ENCODE measurements around the gene PGAM2.

PGAM2 gene

GRCh38 chr7:44059219-44060090 is 5.9 kb downstream of the PGAM2 start:
- Histone ChIP-seq H3K4me1 (ENCODE audit: insufficient read depth, low read length) (peaks cover 3% of the 10 kb centered on the region; the same call in 1 of the 2 replicates), H3K27me3 (ENCODE audit: insufficient read depth, low read length) (no peaks in the 10 kb centered on the region), H3K36me3 (ENCODE audit: insufficient read depth, low read depth, low read length) (peaks cover 64% of the 10 kb centered on the region), H3K4me3 (ENCODE audit: low read length) (no peak overlapping the region), H3K9ac (ENCODE audit: low read depth, low read length) (no peak overlapping the region), H3K9me3 (ENCODE audit: insufficient read depth, low read depth, low read length) (no peaks in the 10 kb centered on the region), H3K27ac (ENCODE audit: low read length) (no peak overlapping the region)

- Histone ChIP-seq H3K27ac (ENCODE audit: low read length) (no peak overlapping the region), H3K9ac (ENCODE audit: low read depth, low read length) (no peak overlapping the region), H3K4me3 (ENCODE audit: low read length) (no peak overlapping the region), H3K4me1 (ENCODE audit: insufficient read depth, low read length) (no peaks in the 10 kb centered on the region; the same call in 1 of the 2 replicates), H3K27me3 (ENCODE audit: insufficient read depth, low read length) (no peaks in the 10 kb centered on the region), H3K9me3 (ENCODE audit: insufficient read depth, low read depth, low read length) (no peaks in the 10 kb centered on the region), H3K36me3 (ENCODE audit: insufficient read depth, low read depth, low read length) (peaks cover 64% of the 10 kb centered on the region)
Measured at GRCh38 chr7:44058759-44059218, 6.6 kb downstream of the PGAM2 start.

GRCh38 chr7:44057849-44058758 is 7.3 kb downstream of the PGAM2 start:
- no peak overlapping the region for H3K4me3 ChIP-seq (ENCODE audit: low read length)
- no peak overlapping the region for H3K9ac ChIP-seq (ENCODE audit: low read depth, low read length)
- no peaks in the 10 kb centered on the region for H3K9me3 ChIP-seq (ENCODE audit: insufficient read depth, low read depth, low read length)
- no peaks in the 10 kb centered on the region for H3K27me3 ChIP-seq (ENCODE audit: insufficient read depth, low read length)
- H3K36me3 ChIP-seq (ENCODE audit: insufficient read depth, low read depth, low read length) = peaks cover 68% of the 10 kb centered on the region
- H3K27ac ChIP-seq (ENCODE audit: low read length) = no peak overlapping the region
- no peaks in the 10 kb centered on the region for H3K4me1 ChIP-seq (ENCODE audit: insufficient read depth, low read length)

- Histone ChIP-seq H3K27me3 (ENCODE audit: insufficient read depth, low read length) (no peaks in the 10 kb centered on the region), H3K9me3 (ENCODE audit: insufficient read depth, low read depth, low read length) (no peaks in the 10 kb centered on the region), H3K4me3 (ENCODE audit: low read length) (no peak overlapping the region), H3K4me1 (ENCODE audit: insufficient read depth, low read length) (no peaks in the 10 kb centered on the region), H3K36me3 (ENCODE audit: insufficient read depth, low read depth, low read length) (peaks cover 74% of the 10 kb centered on the region), H3K9ac (ENCODE audit: low read depth, low read length) (no peak overlapping the region), H3K27ac (ENCODE audit: low read length) (no peak overlapping the region)
Measured at GRCh38 chr7:44057181-44057848, 8.1 kb downstream of the PGAM2 start.

- H3K9me3 ChIP-seq (ENCODE audit: insufficient read depth, low read depth, low read length) = no peaks in the 10 kb centered on the region
- no peaks in the 10 kb centered on the region for H3K4me1 ChIP-seq (ENCODE audit: insufficient read depth, low read length)
- peaks cover 74% of the 10 kb centered on the region for H3K36me3 ChIP-seq (ENCODE audit: insufficient read depth, low read depth, low read length)
- no peaks in the 10 kb centered on the region for H3K27me3 ChIP-seq (ENCODE audit: insufficient read depth, low read length)
- no peak overlapping the region for H3K4me3 ChIP-seq (ENCODE audit: low read length)
- H3K27ac ChIP-seq (ENCODE audit: low read length) = no peak overlapping the region
- H3K9ac ChIP-seq (ENCODE audit: low read depth, low read length) = no peak overlapping the region
Measured at GRCh38 chr7:44056681-44057080, 8.7 kb downstream of the PGAM2 start.

- H3K27ac ChIP-seq (ENCODE audit: low read length) = no peak overlapping the region
- no peaks in the 10 kb centered on the region for H3K27me3 ChIP-seq (ENCODE audit: insufficient read depth, low read length)
- H3K9me3 ChIP-seq (ENCODE audit: insufficient read depth, low read depth, low read length) = no peaks in the 10 kb centered on the region
- H3K36me3 ChIP-seq (ENCODE audit: insufficient read depth, low read depth, low read length) = peaks cover 59% of the 10 kb centered on the region
- no peak overlapping the region for H3K4me3 ChIP-seq (ENCODE audit: low read length)
- H3K9ac ChIP-seq (ENCODE audit: low read depth, low read length) = no peak overlapping the region
- no peaks in the 10 kb centered on the region for H3K4me1 ChIP-seq (ENCODE audit: insufficient read depth, low read length)
Measured at GRCh38 chr7:44052771-44053365, 12.5 kb downstream of the PGAM2 start.

GRCh38 chr7:44051611-44052220 is 13.7 kb downstream of the PGAM2 start:
- H3K4me3 ChIP-seq (ENCODE audit: low read length) = no peak overlapping the region
- H3K27me3 ChIP-seq (ENCODE audit: insufficient read depth, low read length) = no peaks in the 10 kb centered on the region
- H3K9me3 ChIP-seq (ENCODE audit: insufficient read depth, low read depth, low read length) = no peaks in the 10 kb centered on the region
- peaks cover 48% of the 10 kb centered on the region for H3K36me3 ChIP-seq (ENCODE audit: insufficient read depth, low read depth, low read length)
- H3K9ac ChIP-seq (ENCODE audit: low read depth, low read length) = no peak overlapping the region
- H3K27ac ChIP-seq (ENCODE audit: low read length) = no peak overlapping the region
- H3K4me1 ChIP-seq (ENCODE audit: insufficient read depth, low read length) = no peaks in the 10 kb centered on the region

- Histone ChIP-seq H3K9me3 (ENCODE audit: insufficient read depth, low read depth, low read length) (no peaks in the 10 kb centered on the region), H3K9ac (ENCODE audit: low read depth, low read length) (no peak overlapping the region), H3K4me1 (ENCODE audit: insufficient read depth, low read length) (no peaks in the 10 kb centered on the region), H3K36me3 (ENCODE audit: insufficient read depth, low read depth, low read length) (peaks cover 46% of the 10 kb centered on the region), H3K27me3 (ENCODE audit: insufficient read depth, low read length) (no peaks in the 10 kb centered on the region), H3K4me3 (ENCODE audit: low read length) (no peak overlapping the region), H3K27ac (ENCODE audit: low read length) (no peak overlapping the region)
Measured at GRCh38 chr7:44050915-44051560, 14.3 kb downstream of the PGAM2 start.

- H3K27me3 ChIP-seq (ENCODE audit: insufficient read depth, low read length) = no peaks in the 10 kb centered on the region
- peaks cover 44% of the 10 kb centered on the region for H3K36me3 ChIP-seq (ENCODE audit: insufficient read depth, low read depth, low read length)
- H3K4me3 ChIP-seq (ENCODE audit: low read length) = no peak overlapping the region
- no peak overlapping the region for H3K27ac ChIP-seq (ENCODE audit: low read length)
- H3K4me1 ChIP-seq (ENCODE audit: insufficient read depth, low read length) = no peaks in the 10 kb centered on the region
- H3K9me3 ChIP-seq (ENCODE audit: insufficient read depth, low read depth, low read length) = no peaks in the 10 kb centered on the region
- H3K9ac ChIP-seq (ENCODE audit: low read depth, low read length) = no peak overlapping the region
Measured at GRCh38 chr7:44050121-44050914, 15.0 kb downstream of the PGAM2 start.
